Ascending aorta (tissue), 2 donors: ENCODE data around the gene SAMD9L. TPM values are rescaled to one million over a fixed set of nuclear protein-coding genes. Genes with fewer than 3 reads are reported as not detected.

Experiments used
- DNase-seq, 2 donors: peaks; one replicate each; pipeline ENCODE4 v3.0.0-alpha.2; 2019; ENCODE audit warnings: low spot score in 2 of 2
- H3K27ac ChIP-seq, 2 donors: fragments of 200-600 bp; sonication (generic); one replicate each; pipeline ENCODE4 v1.5.1; 2016 to 2017; ENCODE audit warnings: mild to moderate bottlenecking in 1 of 2
- H3K27me3 ChIP-seq: fragments of 200-600 bp; sonication (generic); one replicate; pipeline ENCODE4 v1.5.1; 2017
- H3K36me3 ChIP-seq, 2 donors: fragments of 200-600 bp; sonication (generic); one replicate each; pipeline ENCODE4 v1.5.1; 2016
- H3K4me1 ChIP-seq, 2 donors: fragments of 200-600 bp; sonication (generic); one replicate each; pipeline ENCODE4 v1.5.1; 2016 to 2017; ENCODE audit warnings: mild to moderate bottlenecking in 1 of 2
- H3K4me3 ChIP-seq, 2 donors: fragments of 200-600 bp; sonication (generic); one replicate each; pipeline ENCODE4 v1.5.1; 2016 to 2017; ENCODE audit warnings: mild to moderate bottlenecking in 1 of 2
- H3K9me3 ChIP-seq, 2 donors: fragments of 200-600 bp; sonication (generic); one replicate each; pipeline ENCODE4 v1.5.1; 2016
- intact Hi-C: fragments of 100-400 bp; cut with DNase I; formaldehyde crosslinking; loops from one replicate; pipeline ENCODE4 v1.15.1; 2023
- total RNA-seq: library from RNA; depleted of rRNA; stranded (reverse); fragments of >200 nt; gene quantifications from one replicate; pipeline ENCODE4 v1.1.0, GENCODE V29; 2016
- TF ChIP-seq, protein P1 (sequence below), 3 experiments: fragments of 200-600 bp in 2 of 3; fragments of 450-650 bp in 1 of 3; sonication (generic) in 2 of 3; IDR thresholded peaks; one replicate each; pipeline ENCODE4 v1.5.1; 2016 to 2019; ENCODE audit warnings: antibody characterized with exemption in 3 of 3, mild to moderate bottlenecking in 1 of 3, moderate library complexity in 1 of 3

SAMD9L gene
- total RNA-seq, 1 donor from 2014 or later = 3.3 TPM

DNA sequence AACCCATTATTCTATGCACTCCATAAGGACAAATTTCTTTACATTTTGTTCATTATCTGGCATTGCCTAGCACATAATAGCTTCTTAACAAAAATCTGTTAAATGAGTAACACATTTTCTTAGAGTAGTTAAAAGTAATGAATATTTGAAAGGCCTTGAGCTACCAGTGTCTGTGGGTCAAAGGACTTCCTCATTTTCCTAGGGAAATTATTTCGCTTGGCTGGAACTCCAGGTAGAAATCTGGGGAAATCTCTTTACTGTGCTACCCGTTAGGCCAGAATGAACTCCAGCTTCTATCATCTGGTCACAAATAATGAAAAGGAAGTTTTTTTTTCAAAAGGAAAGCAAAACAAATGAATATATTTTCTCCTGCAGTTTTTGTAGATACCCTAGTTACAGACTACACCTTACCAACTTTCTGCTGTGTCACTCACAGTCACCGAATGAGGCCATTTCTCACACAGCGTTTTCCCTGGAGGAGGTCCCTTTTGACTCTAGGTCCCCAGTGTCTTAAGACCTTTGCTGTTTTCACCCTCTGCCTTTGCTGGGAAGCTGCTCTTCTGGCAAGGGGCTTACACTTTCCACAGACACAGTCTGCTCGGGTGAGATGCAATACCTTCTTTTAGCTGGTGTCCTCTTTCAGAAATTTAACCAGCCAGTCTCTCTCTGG, 1.6 kb downstream of the SAMD9L start:
- Histone ChIP-seq H3K36me3 (peaks cover 24 to 30% of the 10 kb centered on the region in 2 donors), H3K9me3 (peaks cover 0 to under 1% of the 10 kb centered on the region in 2 donors), H3K4me1 (peaks cover 0 to 3% of the 10 kb centered on the region in 2 donors), H3K27me3 (no peaks in the 10 kb centered on the region), H3K4me3 (peak overlapping the region; percentile 57 to 58), H3K27ac (peak overlapping the region in 1 of 2 donors; percentile 35)
- intact Hi-C loops = no loop called here
- TF ChIP-seq, protein P1, sequence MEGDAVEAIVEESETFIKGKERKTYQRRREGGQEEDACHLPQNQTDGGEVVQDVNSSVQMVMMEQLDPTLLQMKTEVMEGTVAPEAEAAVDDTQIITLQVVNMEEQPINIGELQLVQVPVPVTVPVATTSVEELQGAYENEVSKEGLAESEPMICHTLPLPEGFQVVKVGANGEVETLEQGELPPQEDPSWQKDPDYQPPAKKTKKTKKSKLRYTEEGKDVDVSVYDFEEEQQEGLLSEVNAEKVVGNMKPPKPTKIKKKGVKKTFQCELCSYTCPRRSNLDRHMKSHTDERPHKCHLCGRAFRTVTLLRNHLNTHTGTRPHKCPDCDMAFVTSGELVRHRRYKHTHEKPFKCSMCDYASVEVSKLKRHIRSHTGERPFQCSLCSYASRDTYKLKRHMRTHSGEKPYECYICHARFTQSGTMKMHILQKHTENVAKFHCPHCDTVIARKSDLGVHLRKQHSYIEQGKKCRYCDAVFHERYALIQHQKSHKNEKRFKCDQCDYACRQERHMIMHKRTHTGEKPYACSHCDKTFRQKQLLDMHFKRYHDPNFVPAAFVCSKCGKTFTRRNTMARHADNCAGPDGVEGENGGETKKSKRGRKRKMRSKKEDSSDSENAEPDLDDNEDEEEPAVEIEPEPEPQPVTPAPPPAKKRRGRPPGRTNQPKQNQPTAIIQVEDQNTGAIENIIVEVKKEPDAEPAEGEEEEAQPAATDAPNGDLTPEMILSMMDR (IDR thresholded peaks at IDR 0.05) = no peak
- no peak for DNase-seq

DNA sequence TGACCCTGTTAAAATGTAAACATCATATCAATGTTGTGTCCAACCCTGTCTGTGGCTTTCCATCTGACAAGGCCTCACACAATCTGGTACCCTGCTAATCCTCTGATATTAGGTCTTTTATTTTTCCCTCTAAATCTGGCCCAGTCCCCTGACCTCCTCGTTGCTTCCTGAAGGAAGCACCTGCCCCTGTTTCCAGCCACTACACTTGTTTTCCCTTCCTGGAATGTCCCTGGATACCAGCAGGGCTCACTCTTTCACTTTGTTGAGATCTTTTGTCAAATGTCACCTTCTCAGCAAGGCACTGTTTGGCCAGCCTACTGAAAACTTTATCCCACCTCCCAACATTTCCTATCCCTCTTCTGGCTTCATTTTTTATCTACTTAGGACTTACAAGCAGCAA, 2.1 kb downstream of the SAMD9L start:
- H3K4me3 ChIP-seq = peak overlapping the region in 1 of 2 donors; percentile 58
- TF ChIP-seq, protein P1 (IDR thresholded peaks at IDR 0.05) = no peak
- DNase-seq = no peak
- peaks cover 0 to 6% of the 10 kb centered on the region in 2 donors for H3K9me3 ChIP-seq
- peaks cover 24 to 36% of the 10 kb centered on the region in 2 donors for H3K36me3 ChIP-seq
- peaks cover 0 to 3% of the 10 kb centered on the region in 2 donors for H3K4me1 ChIP-seq
- no peak overlapping the region for H3K27ac ChIP-seq
- intact Hi-C loops = no loop called here
- H3K27me3 ChIP-seq = no peaks in the 10 kb centered on the region

DNA sequence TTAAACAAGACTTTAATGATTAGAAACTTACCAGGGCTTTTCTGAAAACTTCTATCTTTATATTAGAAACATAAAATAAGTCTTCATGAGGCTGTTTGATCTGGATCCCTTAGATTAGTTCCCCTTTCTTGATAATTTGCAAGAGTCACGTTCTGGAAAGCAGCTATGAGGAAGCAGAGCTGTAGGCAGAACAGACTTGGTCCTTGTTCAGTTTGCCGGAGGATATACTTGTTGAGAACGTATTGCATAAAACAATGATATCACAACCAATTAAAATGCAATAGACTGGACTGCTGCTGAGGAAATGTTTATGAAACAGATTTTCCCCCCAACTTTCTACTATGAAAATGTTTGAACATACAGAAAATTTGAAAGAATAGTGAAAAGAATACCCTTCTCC, 2.8 kb downstream of the SAMD9L start:
- Histone ChIP-seq H3K36me3 (peaks cover 27 to 41% of the 10 kb centered on the region in 2 donors), H3K9me3 (peaks cover 0 to 6% of the 10 kb centered on the region in 2 donors), H3K27ac (no peak overlapping the region), H3K27me3 (no peaks in the 10 kb centered on the region), H3K4me1 (peaks cover 0 to 3% of the 10 kb centered on the region in 2 donors), H3K4me3 (no peak overlapping the region)
- DNase-seq = no peak
- intact Hi-C loops = no loop called here
- TF ChIP-seq, protein P1 (IDR thresholded peaks at IDR 0.05) = no peak

DNA sequence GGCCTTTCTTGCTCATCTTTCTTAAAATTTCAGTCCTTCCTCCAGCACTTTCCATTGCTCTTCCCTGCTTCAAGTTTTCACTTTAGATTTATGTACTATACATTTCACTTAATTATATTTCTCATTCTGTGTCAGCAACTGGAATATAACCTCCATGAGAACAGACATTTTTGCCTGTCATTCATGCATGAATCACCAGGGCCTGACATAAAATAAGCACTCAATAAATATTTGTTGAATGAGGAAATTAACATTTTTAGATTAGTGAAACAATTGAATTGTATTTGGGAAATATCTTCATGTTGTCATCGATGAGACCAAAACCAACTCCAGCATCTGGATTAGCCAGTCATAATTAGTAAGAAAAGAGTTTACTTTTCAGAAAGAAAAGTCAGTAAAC, 6.1 kb downstream of the SAMD9L start:
- Histone ChIP-seq H3K36me3 (peaks cover 45 to 73% of the 10 kb centered on the region in 2 donors), H3K27ac (no peak overlapping the region), H3K4me1 (peaks cover 0 to 3% of the 10 kb centered on the region in 2 donors), H3K4me3 (no peak overlapping the region), H3K27me3 (no peaks in the 10 kb centered on the region), H3K9me3 (peaks cover 6 to 26% of the 10 kb centered on the region in 2 donors)
- DNase-seq = no peak
- intact Hi-C loops = no loop called here
- TF ChIP-seq, protein P1 (IDR thresholded peaks at IDR 0.05) = no peak

DNA sequence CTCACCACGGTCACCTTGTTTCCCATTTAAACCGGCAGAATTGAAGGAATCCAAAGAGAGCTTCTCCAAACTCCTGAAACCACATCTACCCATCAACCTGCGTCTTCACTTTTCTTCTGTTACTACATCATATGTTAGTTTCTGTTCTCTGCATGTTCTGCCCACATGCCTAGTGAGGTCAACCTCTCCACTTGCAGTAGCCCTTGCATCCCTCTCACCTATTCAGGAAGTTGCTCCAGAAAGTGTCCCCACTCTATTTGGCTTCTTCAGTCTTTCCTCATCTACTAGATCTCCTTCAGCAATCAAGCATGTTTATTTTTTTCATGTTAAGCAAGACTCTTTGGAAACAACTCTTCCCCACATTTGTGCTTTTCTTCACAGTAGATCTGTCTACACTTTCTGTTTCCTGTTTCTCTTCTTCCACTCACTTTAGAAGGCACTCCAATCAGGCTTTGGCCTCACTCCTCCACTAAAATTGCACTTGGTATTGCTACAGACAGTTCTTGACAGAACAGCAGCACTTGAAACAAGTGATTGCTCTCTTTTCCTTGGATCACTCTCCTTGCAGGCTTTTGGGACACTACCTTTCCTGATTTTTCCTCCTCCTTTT, 7.5 kb downstream of the SAMD9L start:
- Histone ChIP-seq H3K9me3 (peaks cover 17 to 38% of the 10 kb centered on the region in 2 donors), H3K36me3 (peaks cover 56 to 88% of the 10 kb centered on the region in 2 donors), H3K4me3 (no peak overlapping the region), H3K4me1 (no peaks in the 10 kb centered on the region), H3K27ac (no peak overlapping the region), H3K27me3 (no peaks in the 10 kb centered on the region)
- DNase-seq = no peak
- intact Hi-C loops = no loop called here
- TF ChIP-seq, protein P1 (IDR thresholded peaks at IDR 0.05) = no peak
